PC-9 (cell line): ENCODE data around the gene RCBTB2. TPM values are rescaled to one million over a fixed set of nuclear protein-coding genes. Genes with fewer than 3 reads are reported as not detected.
A peak's percentile ranks its signal among the peaks of the same experiment; 100 is the strongest.

ENCODE experiments used
- BruUV-seq: library from RNA; stranded (reverse); fragments of 400-500 nt; replicated peaks from 2 replicates; lab custom pipeline; 2021; lab: Mats Ljungman, UMichigan
- CTCF ChIA-PET: fragments of 300-600 bp; sonication (Branson Sonifier 250); formaldehyde crosslinking; loops from one replicate; lab custom pipeline; 2022; ENCODE audit warnings: antibody characterized with exemption; lab: Charles Lee
- POLR2A ChIA-PET: fragments of 300-600 bp; sonication (Branson Sonifier 250); formaldehyde crosslinking; loops from one replicate; lab custom pipeline; 2022; ENCODE audit warnings: antibody characterized with exemption; ENCODE audit not compliant: unreplicated experiment; lab: Charles Lee
- DNase-seq, 2 experiments: peaks; one replicate each; pipeline versions ENCODE4 v3.0.0 to v3.0.0-alpha.2; 2015 to 2022; ENCODE audit warnings: mixed read lengths in 1 of 2
- H2AFZ ChIP-seq: fragments of 200-600 bp; sonication (generic); 2 replicates; pipeline ENCODE4 v1.8.1; 2017; ENCODE audit warnings: antibody characterized with exemption
- H3F3A ChIP-seq: fragments of 200-600 bp; sonication (generic); 2 replicates; pipeline ENCODE4 v1.8.1; 2017; ENCODE audit warnings: antibody characterized with exemption, mild to moderate bottlenecking, low read depth; ENCODE audit not compliant: insufficient read depth
- H3K27ac ChIP-seq: fragments of 200-600 bp; sonication (generic); 2 replicates; pipeline ENCODE4 v1.6.1; 2016; ENCODE audit warnings: mixed run types
- H3K27me3 ChIP-seq: fragments of 200-600 bp; sonication (generic); 2 replicates; pipeline ENCODE4 v1.6.1; 2016; ENCODE audit warnings: low read depth, mixed run types; ENCODE audit not compliant: insufficient read depth
- H3K36me3 ChIP-seq: fragments of 200-600 bp; sonication (generic); 2 replicates; pipeline ENCODE4 v1.6.1; 2016; ENCODE audit warnings: low read depth, mixed run types
- H3K4me1 ChIP-seq: fragments of 200-600 bp; sonication (generic); replicated peaks from 2 replicates; pipeline ENCODE4 v1.6.1; 2016; ENCODE audit warnings: mixed run types; ENCODE audit not compliant: insufficient read depth
- H3K4me2 ChIP-seq: fragments of 200-600 bp; sonication (generic); 2 replicates; pipeline ENCODE4 v1.6.1; 2017; ENCODE audit warnings: mixed run types
- H3K4me3 ChIP-seq: fragments of 200-600 bp; sonication (generic); 2 replicates; pipeline ENCODE4 v1.6.1; 2016; ENCODE audit warnings: mixed run types
- H3K79me2 ChIP-seq: fragments of 200-600 bp; sonication (generic); 2 replicates; pipeline ENCODE4 v1.6.1; 2017; ENCODE audit warnings: low read depth, mixed run types
- H3K9me2 ChIP-seq: fragments of 200-600 bp; sonication (generic); 2 replicates; pipeline ENCODE4 v1.8.1; 2017; ENCODE audit warnings: mild to moderate bottlenecking; ENCODE audit not compliant: insufficient read depth
- H3K9me3 ChIP-seq: fragments of 200-600 bp; sonication (generic); 2 replicates; pipeline ENCODE4 v1.8.1; 2016; ENCODE audit warnings: low read depth; ENCODE audit not compliant: insufficient read depth
- H4K20me1 ChIP-seq: fragments of 200-600 bp; sonication (generic); 2 replicates; pipeline ENCODE4 v1.8.1; 2017; ENCODE audit not compliant: insufficient read depth
- CTCF ChIP-seq: fragments of 200-600 bp; sonication (generic); conservative IDR thresholded peaks from 2 replicates; pipeline ENCODE4 v1.6.1; 2017; ENCODE audit warnings: mixed run types, antibody characterized with exemption, mild to moderate bottlenecking, moderate library complexity
- EZH2 ChIP-seq: fragments of 200-600 bp; sonication (generic); IDR thresholded peaks from 2 replicates; pipeline ENCODE4 v1.8.0; 2017; ENCODE audit warnings: antibody characterized with exemption, low read depth
- intact Hi-C: fragments of 100-400 bp; cut with micrococcal nuclease; formaldehyde crosslinking; loops from one replicate; pipeline ENCODE4 v1.10.0; 2022; ENCODE audit not compliant: unreplicated experiment
- total RNA-seq: library from RNA; stranded (reverse); gene quantifications from 2 replicates; pipeline ENCODE4 v1.2.3, GENCODE V29; 2021

The RCBTB2 gene
- total RNA-seq, 1 experiment from 2014 or later: 2.6 TPM

DNA sequence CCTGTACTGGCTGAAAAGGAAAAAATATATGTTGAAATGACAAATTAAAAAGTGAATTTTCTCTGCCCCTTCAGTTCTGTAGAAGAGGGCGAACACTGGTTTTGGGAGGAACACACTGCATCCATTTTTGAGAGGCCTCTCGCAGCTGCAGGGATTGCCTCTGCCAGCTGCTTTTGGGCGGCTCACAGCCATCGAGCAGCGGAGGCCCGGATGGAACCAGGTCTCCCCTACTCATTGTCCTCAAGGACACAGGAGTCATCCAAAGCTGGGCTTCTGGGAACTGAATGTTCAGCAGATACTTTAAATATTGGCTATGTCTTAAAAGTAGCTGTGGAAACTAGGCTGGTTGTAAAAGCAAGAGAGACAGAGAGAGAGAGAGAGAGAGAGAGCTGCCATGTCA lies 17.1 kb downstream of the RCBTB2 start:
- no peak for DNase-seq
- intact Hi-C loops: no loop called here
- CTCF ChIA-PET: no interaction called here

GRCh38 chr13:48514793-48515192 lies 18.1 kb downstream of the RCBTB2 start:
- no TSS peak for BruUV-seq
- Histone ChIP-seq H3K27me3 (no peaks in the 10 kb centered on the region), H3K36me3 (no peaks in the 10 kb centered on the region), H3K4me2 (no peak overlapping the region), H4K20me1 (no peaks in the 10 kb centered on the region), H3K4me3 (no peak overlapping the region), H3K27ac (no peak overlapping the region), H3K79me2 (no peaks in the 10 kb centered on the region), H3F3A (no peaks in the 10 kb centered on the region), H3K9me3 (no peaks in the 10 kb centered on the region), H3K9me2 (no peaks in the 10 kb centered on the region), H3K4me1 (no peaks in the 10 kb centered on the region), H2AFZ (no peak overlapping the region)
- intact Hi-C loops: no loop called here
- DNase-seq: no peak
- ChIA-PET CTCF (no interaction called here), POLR2A (no interaction called here)
- TF ChIP-seq EZH2: no peak
- TF ChIP-seq CTCF: no peak

More for the DNA sequence above, 17.1 kb downstream of the RCBTB2 start:
- Histone ChIP-seq H3K79me2 (no peaks in the 10 kb centered on the region), H3K9me2 (no peaks in the 10 kb centered on the region), H2AFZ (no peak overlapping the region), H3F3A (no peaks in the 10 kb centered on the region), H3K27ac (no peak overlapping the region), H3K4me2 (no peak overlapping the region), H3K4me3 (no peak overlapping the region), H3K4me1 (no peaks in the 10 kb centered on the region), H3K36me3 (no peaks in the 10 kb centered on the region), H3K27me3 (no peaks in the 10 kb centered on the region), H3K9me3 (no peaks in the 10 kb centered on the region), H4K20me1 (no peaks in the 10 kb centered on the region)
- BruUV-seq: no TSS peak
- TF ChIP-seq CTCF: no peak
- TF ChIP-seq EZH2: no peak
- POLR2A ChIA-PET: no interaction called here

DNA sequence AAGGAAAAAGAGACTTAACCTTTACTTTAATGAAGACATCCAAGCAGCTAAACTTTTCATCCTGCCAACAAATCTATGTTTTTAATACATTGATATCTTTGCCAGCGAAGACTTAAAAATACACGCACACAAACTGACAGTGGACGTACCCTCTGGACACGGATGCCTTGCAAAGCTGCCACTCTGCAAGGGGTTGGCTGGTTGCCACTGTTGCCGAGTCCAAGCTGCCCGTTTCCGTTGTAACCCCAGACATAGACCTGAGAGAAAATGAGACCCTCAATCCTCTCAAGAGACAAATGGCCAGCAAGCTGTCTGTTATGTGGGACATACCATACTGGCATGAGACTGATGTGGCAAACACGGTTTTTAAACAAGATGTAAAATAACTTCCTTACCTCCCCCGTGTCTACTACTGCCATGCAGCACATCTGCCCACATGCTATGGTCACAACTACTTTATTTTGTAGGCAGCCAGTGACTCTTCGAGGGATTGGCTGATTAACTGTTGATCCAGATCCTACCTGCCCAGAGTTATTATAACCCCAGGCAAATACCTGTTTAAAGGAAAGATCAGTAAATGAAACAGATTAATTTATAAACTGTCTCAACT lies 21.2 kb downstream of the RCBTB2 start:
- ChIA-PET CTCF (no interaction called here), POLR2A (interaction anchor here (0.6 kb wide), 1 partner anchor 770 kb away, joined by 6 read pairs; no protein-coding TSS in a partner anchor)
- no TSS peak for BruUV-seq
- H3K4me2 ChIP-seq: no peak overlapping the region
- no peaks in the 10 kb centered on the region for H3K36me3 ChIP-seq
- no peaks in the 10 kb centered on the region for H3K9me2 ChIP-seq
- 0 out of 2 replicates have a peak overlapping the region, but pooled peaks have one; percentile 8 for H2AFZ ChIP-seq
- intact Hi-C loops: no loop called here
- H3K4me1 ChIP-seq: no peaks in the 10 kb centered on the region
- H3K4me3 ChIP-seq: no peak overlapping the region
- no peaks in the 10 kb centered on the region for H3K79me2 ChIP-seq
- no peaks in the 10 kb centered on the region for H4K20me1 ChIP-seq
- H3K27me3 ChIP-seq: no peaks in the 10 kb centered on the region
- DNase-seq: no peak
- H3F3A ChIP-seq: no peaks in the 10 kb centered on the region
- TF ChIP-seq EZH2 (no peak), CTCF (no peak)
- H3K27ac ChIP-seq: no peak overlapping the region
- no peaks in the 10 kb centered on the region for H3K9me3 ChIP-seq
